Glomerular visceral epithelial cell (primary cell): Measurements from ENCODE around the gene ZNF785.
"Not testable (repeated sequence)": the region's sequence is repeated elsewhere in the genome, so short reads cannot be mapped to it uniquely, and the experiment has no call there.

Experiments used
- DNase-seq: peaks from one replicate; pipeline ENCODE4 v3.0.0-alpha.2; 2016; ENCODE audit errors: extremely low spot score

ZNF785 gene

DNA sequence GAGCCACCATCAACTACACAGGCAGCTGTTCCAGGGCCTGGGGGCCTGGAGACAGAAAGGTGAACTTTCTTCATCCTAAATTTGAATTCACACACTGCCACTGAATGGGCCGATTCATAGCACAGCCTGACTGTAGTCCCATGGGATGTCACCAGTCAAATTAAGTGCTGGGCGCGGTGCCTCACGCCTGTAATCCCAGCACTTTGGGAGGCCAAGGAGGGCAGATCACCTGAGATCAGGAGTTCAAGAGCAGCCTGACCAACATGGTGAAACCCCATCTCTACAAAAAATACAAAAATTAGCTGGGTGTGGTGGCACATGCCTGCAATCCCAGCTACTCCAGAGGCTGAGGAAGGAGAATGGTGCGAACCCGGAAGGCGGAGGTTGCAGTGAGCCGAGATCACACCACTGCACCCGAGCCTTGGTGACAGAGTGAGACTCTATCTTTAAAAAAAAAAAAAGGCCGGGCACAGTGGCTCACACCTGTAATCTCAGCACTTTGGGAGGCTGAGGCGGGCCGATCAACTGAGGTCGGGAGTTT, 45.4 kb downstream of the ZNF785 start:
- not testable (repeated sequence) for DNase-seq

DNA sequence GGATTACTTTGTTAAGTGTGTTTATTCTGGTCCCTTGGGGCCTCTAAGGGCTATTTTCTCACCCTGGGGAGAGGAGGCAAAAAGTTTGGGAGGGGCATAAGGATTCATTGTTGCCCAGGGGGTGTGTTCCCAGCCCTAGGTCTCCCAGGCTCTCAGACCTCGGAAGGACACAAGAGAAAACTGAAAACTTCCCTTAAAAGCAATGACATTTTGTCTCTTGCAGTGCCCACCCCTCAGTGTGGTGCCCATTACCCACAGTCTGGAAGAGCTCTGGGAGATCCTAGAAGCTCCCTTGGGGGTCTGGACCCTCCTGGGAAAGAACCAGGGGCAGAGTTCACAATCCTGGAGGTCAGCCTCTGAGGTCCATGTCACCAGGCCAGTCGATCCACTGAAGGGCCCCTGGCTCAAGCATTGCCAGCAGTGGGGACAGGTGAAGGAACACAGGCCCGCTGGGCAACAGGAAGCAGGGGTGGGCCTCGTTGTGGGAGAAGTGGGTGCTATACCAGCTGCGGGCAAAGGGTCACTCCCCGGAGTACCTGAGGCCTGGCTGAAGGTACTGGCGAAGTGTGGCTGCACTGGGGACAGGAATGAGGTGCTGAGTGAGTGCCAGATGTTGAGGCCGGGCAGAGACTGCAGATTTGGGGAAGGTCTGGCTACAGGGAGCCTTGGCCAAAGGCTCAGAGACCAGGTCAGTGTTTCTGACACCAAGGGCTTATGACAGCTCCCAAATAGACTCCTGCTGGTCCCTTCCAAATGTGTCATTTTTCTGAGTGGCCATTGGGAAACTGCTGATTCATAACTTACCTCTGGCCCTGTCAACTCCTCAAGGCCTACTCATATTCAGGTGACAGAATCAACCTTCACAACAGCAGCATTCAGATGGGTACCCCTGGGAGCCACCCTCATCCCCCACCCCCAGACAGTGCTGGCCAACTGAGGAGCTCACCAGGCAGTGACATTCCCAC, 46.2 kb downstream of the ZNF785 start:
- DNase-seq, result no peak

DNA sequence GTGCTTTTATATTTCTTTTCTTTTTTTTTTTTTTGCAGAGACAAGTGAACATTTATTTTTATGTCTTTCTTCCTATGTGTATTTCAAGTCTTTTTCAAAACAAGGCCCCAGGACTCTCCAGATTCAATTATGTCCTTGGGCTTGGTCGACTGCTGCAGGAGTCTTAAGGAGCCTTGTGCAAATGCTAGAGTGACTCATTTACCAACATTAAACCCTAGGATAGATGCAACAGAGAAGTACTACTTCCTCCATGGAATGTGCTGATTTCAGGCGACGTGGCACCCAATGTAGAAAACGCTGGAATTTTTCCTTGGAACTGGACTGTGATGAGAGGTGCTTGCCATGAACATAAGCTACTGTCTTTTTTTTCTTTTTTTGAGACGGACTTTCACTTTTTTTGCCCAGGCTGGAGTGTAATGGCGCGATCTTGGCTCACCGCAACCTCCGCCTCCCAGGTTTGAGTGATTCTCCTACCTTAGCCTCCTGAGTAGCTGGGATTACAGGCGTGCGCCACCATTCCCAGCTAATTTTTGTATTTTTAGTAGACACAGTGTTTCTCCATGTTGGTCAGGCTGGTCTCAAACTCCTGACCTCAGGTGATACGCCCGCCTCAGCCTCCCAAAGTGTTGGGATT, 49.0 kb downstream of the ZNF785 start:
- not testable (repeated sequence) for DNase-seq

DNA sequence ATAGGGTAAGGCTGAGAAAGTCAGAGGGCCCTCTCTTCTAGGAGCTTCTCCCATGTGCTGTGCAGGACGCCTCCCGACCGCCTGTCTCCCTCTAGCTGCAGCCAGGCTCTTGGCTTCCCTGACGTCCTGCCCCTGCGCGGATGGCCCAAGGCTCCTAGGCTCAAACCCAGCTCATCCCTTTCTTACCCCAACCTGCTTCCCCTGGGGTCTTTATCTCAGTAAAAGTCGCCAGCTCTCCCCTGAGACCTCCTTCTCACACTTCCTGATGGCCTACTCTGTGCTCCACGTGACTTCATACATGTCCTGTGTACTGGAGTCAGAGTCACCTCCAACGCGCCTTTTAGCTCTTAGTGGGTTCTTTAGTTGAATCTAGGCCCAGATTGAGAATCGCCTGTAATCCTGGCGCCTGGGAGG, 49.7 kb downstream of the ZNF785 start:
- DNase-seq, result peak; percentile 46

DNA sequence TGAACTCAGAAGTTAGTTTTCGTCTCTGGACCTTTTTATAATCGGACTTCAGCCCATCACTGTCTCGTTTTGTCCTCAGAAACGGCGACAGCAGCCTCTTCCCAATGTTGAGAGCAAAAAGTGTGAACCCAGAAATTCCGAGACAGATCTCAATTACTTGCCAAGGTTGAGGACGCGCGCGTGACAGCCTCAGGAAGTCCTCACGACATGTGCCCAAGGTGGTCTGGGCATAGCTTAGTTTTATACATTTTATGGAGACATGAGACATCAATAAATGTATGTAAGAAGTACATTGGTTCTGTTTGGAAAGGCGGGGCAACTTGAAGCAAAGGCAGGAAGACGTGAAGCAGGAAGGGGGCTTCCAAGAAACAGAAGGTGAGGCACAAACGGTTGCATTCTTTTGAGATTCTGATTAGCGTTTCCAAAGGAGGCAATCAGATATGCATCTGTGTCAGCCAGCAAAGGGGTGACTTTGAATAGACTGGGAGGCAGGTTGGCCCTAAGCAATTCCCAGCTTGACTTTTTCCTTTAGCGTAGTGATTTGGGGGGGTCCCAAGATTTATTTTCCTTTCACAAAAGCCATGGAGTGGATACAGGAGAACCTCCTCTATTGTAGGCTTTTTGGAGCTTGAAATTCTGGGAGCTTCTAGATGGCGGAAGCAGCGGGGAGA, 50.3 kb downstream of the ZNF785 start:
- peak; percentile 17 for DNase-seq

DNA sequence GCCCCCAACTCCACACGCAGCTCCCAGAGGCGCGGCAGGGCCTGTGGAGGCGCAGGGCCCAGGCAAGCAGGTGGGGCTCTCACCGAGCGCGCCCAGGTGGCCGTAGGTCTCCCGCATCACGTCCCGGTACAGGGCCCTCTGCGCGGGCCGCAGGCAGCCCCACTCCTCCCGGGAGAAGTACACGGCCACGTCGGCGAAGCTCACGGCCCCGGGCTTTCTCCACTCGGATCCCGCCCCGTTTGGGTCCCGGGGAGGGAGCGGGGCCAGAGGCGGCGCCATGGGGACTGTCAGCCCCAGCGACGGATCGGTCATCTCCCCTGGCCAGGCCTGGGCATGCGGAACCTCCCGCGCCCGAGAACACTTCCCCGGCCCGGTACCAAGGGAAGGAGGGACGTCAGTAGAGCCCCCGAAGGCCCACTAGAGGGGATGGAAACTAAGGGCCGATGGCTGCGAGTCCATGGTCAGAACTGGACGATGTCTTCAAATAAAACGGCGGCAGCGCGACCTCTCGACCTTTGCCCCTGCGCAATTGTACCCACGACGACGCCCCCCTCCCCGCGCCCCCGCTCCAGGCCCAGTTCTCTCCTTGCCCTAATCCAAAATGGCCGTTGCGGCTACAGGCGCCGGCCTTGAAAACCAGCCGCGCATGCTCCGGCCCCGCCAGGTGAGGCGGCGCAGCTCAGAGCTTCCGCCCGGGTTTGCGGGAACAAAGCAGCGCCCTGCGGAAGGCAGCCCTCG, 51.0 kb downstream of the ZNF785 start, which contains the start of gene ZNF747:
ZNF747 (minus strand) TSS at position 491 of the 738 bp plus-strand sequence; CDS start at position 312, 179 bp downstream.
- peak; percentile 83 for DNase-seq

DNA sequence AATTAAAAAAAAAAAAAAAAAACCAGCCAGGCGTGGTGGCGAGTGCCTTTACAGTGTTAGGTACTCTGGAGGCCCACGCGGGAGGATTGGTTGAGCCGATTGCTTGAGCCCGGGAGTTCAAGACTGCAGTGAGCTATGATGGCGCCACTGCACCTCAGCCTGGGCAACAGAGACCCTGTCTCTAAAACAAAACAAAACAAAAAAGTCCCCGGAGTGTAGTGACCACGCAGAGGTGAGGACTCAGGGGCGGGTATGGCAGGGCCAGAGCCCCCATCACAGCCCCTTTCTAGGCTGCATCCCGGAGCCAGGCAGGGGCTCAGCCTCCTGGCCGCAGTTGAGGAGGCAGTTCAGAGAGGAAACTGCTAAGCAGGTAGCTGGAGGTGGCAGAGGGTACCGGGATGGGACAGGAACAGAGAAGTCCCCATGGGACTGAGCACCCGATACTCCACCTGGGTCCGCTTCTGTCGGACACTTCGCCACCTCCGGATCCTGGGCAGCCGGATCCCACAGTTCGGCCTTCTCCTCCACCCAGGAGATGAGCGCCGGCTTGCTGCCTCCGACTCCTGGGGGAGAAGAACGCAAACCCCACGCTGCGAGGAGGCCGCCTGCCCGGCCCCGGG, 51.6 kb downstream of the ZNF785 start:
- DNase-seq, result no peak

DNA sequence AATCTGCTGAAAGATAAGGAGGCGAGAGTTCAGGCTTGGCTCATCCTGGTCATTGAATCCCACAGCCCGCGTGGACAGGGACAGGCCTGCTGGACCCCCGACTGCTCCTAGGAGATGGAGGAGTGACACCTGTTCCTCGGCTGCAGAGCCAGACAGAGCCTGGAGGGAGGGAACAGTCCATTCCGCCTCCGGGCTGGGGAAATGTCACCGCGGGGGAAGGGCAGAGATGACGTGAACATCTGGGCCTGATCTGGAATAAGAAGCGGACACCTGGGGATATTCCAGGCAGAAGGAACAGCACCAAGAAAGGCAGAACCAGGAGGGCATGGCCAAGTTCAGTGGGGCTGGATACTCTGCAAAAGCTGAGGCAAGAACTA, 52.4 kb downstream of the ZNF785 start:
- DNase-seq, result no peak

DNA sequence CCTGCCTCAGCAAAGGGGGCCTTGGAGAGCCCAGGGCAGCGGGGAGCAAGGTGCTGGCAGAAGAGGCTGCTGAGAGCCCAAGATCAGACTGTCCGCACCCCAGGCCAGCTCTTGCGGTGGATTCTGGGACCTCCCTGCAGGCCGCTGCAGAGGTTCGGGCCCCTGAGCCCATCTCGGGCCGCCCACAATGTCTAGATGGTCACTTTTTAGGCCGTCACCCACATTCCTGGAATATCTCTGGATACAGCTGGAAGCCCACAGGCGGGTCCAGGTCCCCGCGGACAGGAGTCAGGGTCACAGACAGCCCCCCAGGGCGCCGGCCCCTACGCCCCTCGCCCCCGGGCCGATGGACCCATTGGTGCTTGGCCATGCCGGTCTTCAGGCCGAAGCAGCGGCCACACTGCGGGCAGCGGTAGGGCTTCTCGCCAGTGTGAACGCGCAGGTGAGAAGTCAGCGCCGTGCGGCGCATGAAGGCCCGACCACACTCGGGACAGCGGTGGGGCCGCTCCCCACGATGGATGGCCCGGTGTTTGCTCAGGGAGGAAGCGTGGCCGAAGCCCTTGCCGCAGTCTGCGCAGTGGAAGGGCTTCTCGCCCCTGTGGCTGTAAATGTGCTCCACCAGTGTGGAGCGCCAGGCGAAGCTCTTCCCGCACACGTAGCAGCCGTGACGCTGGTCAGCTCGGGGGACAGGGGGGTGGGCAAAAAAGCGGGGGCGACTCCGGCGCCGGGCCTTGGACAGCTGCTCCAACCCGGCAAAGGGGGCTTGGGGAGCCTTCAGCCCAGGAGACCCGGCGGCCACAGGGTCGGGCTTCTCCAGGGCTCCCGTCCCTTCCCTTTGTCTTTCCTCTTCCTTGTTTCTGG, 53.0 kb downstream of the ZNF785 start:
- no peak for DNase-seq
